Endothelial cell (in vitro differentiated cells): ENCODE data around the gene PNPO. TPM values are rescaled to one million over a fixed set of nuclear protein-coding genes. Genes with fewer than 3 reads are reported as not detected.

Experiments used
- DNase-seq: peaks from one replicate; pipeline ENCODE4 v3.0.0; 2021; ENCODE audit warnings: low spot score
- H3K27ac Mint-ChIP-seq: one replicate; pipeline ENCODE4 v1.8.0; 2021; ENCODE audit warnings: mixed read lengths, inconsistent platforms; ENCODE audit not compliant: unreplicated experiment
- H3K27me3 Mint-ChIP-seq: one replicate; pipeline ENCODE4 v1.8.0; 2021; ENCODE audit warnings: mild to moderate bottlenecking, moderate library complexity, mixed read lengths, inconsistent platforms; ENCODE audit not compliant: unreplicated experiment
- H3K36me3 Mint-ChIP-seq: one replicate; pipeline ENCODE4 v1.8.0; 2021; ENCODE audit warnings: mild to moderate bottlenecking, low read depth, mixed read lengths, inconsistent platforms; ENCODE audit not compliant: unreplicated experiment
- H3K4me1 Mint-ChIP-seq: one replicate; pipeline ENCODE4 v1.8.0; 2021; ENCODE audit warnings: mild to moderate bottlenecking, mixed read lengths, inconsistent platforms; ENCODE audit not compliant: unreplicated experiment
- H3K4me3 Mint-ChIP-seq: one replicate; pipeline ENCODE4 v1.8.0; 2021; ENCODE audit warnings: mild to moderate bottlenecking, mixed read lengths, inconsistent platforms; ENCODE audit not compliant: unreplicated experiment
- H3K9me3 Mint-ChIP-seq: one replicate; pipeline ENCODE4 v1.8.0; 2021; ENCODE audit warnings: mixed read lengths, inconsistent platforms; ENCODE audit not compliant: unreplicated experiment
- CTCF ChIP-seq: fragments of 200-600 bp; sonication (generic); IDR thresholded peaks from one replicate; pipeline ENCODE4 v1.5.0; 2021; ENCODE audit warnings: antibody characterized with exemption; ENCODE audit not compliant: unreplicated experiment
- total RNA-seq: library from RNA; stranded (reverse); fragmentation: NEBNext Ultra II Directional; extraction: Animal tissue kit (Norgen Biotek cat#: 25700); gene quantifications from one replicate; pipeline ENCODE4 v1.2.1, GENCODE V29; 2021; ENCODE audit not compliant: unreplicated experiment

Gene PNPO
- total RNA-seq, 1 donor from 2014 or later, result 16.4 TPM

- peaks cover 10% of the 10 kb centered on the region for H3K27me3 Mint-ChIP-seq
- TF ChIP-seq CTCF, result no peak
- peaks cover 6% of the 10 kb centered on the region for H3K36me3 Mint-ChIP-seq
- no peak for DNase-seq
- no peaks in the 10 kb centered on the region for H3K4me1 Mint-ChIP-seq
- no peaks in the 10 kb centered on the region for H3K9me3 Mint-ChIP-seq
- no peak overlapping the region for H3K4me3 Mint-ChIP-seq
- no peak overlapping the region for H3K27ac Mint-ChIP-seq
Observed at GRCh38 chr17:47961406-47961805, 20.0 kb downstream of the PNPO start.

GRCh38 chr17:47962901-47963300 is 21.5 kb downstream of the PNPO start:
- no peaks in the 10 kb centered on the region for H3K9me3 Mint-ChIP-seq
- DNase-seq, result no peak
- TF ChIP-seq CTCF, result no peak
- peaks cover 6% of the 10 kb centered on the region for H3K36me3 Mint-ChIP-seq
- H3K27ac Mint-ChIP-seq, result no peak overlapping the region
- H3K4me1 Mint-ChIP-seq, result no peaks in the 10 kb centered on the region
- peaks cover 10% of the 10 kb centered on the region for H3K27me3 Mint-ChIP-seq
- no peak overlapping the region for H3K4me3 Mint-ChIP-seq

- no peak for DNase-seq
- Mint-ChIP-seq H3K4me3 (no peak overlapping the region), H3K27ac (no peak overlapping the region), H3K27me3 (peaks cover 9% of the 10 kb centered on the region), H3K9me3 (no peaks in the 10 kb centered on the region), H3K4me1 (peaks cover 3% of the 10 kb centered on the region), H3K36me3 (peaks cover 6% of the 10 kb centered on the region)
- no peak for TF ChIP-seq CTCF
Observed at GRCh38 chr17:47964856-47965255, 23.5 kb downstream of the PNPO start.

- no peak for DNase-seq
Observed at GRCh38 chr17:47966079-47966519, 24.7 kb downstream of the PNPO start.

More at GRCh38 chr17:47966079-47966519, 24.7 kb downstream of the PNPO start:
- Mint-ChIP-seq H3K4me3 (no peak overlapping the region), H3K36me3 (peaks cover 8% of the 10 kb centered on the region), H3K9me3 (no peaks in the 10 kb centered on the region), H3K4me1 (peaks cover 10% of the 10 kb centered on the region), H3K27me3 (peaks cover 13% of the 10 kb centered on the region), H3K27ac (no peak overlapping the region)
- no peak for TF ChIP-seq CTCF
